DND-41 (cell line): ENCODE results near the gene DIRAS2.

Experiments used
- EZH2 ChIP-seq: IDR thresholded peaks from 3 replicates; pipeline ENCODE4 v1.6.1; 2012; ENCODE audit warnings: borderline replicate concordance, low read depth, mild to moderate bottlenecking, moderate library complexity, low read length, inconsistent platforms; ENCODE audit not compliant: severe bottlenecking
- TF ChIP-seq, protein P1 (sequence below): IDR thresholded peaks from 2 replicates; pipeline ENCODE4 v1.5.1; 2012; ENCODE audit warnings: borderline replicate concordance, low read length, moderate library complexity, mild to moderate bottlenecking; ENCODE audit not compliant: poor library complexity, severe bottlenecking; ENCODE audit errors: extremely low read depth

DNA sequence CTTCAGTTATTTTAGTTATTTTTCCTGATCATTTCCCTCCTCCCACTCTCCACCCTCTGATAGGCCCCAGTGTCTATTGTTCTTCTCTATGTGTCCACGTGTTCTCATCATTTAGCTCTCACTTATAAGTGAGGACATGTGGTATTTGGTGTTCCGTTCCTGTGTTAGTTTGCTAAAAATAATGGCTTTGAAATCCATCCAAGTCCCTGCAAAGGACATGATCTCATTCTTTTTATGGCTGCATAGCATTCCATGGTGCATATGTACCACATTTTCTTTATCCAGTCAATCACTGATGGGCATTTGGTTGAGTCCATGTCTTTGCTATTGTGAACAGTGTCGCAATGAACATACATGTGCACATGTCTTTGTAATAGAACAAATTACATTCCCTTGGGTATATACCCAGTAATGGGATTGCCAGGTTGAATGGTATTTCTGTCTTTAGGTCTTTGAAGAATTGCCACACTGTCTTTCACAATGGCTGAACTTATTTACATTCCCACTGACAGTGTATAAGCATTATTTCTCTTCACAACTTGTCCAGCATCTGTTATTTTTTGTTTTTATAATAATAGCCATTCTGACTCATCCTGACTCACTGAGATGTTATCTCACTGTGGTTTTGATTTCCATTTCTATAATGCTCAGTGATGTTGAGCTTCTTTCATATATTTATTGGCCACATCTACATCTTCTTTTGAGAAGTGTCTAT lies 17.2 kb upstream of the DIRAS2 start:
- TF ChIP-seq, protein P1, sequence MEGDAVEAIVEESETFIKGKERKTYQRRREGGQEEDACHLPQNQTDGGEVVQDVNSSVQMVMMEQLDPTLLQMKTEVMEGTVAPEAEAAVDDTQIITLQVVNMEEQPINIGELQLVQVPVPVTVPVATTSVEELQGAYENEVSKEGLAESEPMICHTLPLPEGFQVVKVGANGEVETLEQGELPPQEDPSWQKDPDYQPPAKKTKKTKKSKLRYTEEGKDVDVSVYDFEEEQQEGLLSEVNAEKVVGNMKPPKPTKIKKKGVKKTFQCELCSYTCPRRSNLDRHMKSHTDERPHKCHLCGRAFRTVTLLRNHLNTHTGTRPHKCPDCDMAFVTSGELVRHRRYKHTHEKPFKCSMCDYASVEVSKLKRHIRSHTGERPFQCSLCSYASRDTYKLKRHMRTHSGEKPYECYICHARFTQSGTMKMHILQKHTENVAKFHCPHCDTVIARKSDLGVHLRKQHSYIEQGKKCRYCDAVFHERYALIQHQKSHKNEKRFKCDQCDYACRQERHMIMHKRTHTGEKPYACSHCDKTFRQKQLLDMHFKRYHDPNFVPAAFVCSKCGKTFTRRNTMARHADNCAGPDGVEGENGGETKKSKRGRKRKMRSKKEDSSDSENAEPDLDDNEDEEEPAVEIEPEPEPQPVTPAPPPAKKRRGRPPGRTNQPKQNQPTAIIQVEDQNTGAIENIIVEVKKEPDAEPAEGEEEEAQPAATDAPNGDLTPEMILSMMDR = no peak
- TF ChIP-seq EZH2 = no peak
